ENCODE measurements around the gene GSAP.
"Not testable (repeated sequence)": the region's sequence is repeated elsewhere in the genome, so short reads cannot be mapped to it uniquely, and the experiment has no call there.

The GSAP gene

DNA sequence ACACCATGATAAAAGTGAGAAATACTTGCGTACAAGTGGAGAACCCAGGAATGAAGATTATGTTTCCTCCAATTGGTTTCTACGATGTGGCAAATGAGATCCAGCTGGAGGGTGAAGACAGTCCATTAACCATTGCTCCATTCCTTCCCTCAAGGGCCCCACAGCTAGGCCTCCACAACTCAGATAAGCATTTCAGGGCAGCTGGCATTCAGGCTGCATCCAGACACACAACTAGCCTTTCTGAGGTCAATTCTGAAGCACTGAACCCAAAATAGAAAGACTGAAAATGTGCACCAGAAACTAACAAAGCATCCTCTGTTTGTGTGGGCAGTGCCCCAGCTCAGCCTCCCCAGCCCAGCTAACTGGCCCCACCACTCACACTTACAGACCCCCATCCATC is 94.8 kb downstream of the GSAP start:
- peak; percentile 20 for DNase-seq

DNA sequence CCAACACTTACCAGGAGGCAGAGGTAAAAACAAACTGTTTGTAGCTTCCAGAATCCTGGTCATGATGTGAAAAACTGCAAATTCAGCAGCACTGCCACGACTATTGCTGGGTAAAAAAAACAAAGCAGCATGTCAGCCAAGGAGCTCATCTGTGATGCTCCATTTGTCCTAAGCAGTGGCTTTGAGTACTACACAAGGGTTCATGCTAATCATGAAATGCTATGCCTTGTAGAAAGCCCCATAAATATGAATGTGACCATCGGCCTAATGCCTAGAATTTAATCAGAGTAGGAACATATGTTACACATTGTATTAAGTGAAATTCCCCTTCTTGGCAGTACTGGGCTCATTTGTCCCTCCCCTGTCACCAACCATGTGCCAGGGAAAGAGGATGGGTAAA is 95.4 kb downstream of the GSAP start:
- peak; percentile 63 for DNase-seq

DNA sequence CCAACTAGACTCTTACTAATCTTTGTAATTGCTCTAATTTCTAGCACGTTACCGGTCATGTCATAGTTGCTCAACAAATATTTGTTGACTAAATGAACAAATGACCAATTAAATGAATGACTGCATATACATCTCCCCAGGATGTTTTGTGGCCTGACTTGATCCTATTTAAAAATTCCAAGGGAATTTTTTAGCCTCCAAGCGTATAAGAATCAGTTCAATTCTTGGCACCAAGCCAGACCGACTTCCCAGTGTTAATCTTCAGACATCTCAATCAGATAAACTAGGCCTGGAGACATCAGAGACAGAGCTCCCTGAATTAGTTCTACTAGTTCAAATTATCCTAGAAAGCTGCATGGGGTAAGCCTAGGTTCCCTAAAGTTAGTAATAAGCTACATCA is 96.0 kb downstream of the GSAP start:
- no peak for DNase-seq

DNA sequence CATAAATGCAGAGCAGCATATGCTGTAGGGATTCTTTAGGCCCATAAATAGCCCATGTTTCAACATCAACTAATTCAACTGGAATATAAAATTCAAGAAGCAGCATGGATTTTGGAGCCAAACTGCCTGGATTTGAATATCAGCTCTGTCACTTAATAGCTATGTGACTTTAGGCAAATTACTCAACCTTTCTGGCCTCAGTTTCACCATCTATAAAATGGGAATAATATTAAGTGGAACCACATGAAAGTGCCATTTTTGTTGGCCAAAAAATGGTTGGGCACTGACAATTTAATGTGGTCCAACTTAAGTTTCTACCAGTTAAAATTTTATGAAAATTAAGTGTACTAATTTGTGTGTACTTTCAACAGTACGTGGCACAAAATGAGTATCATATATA is 98.1 kb downstream of the GSAP start:
- DNase-seq, result no peak

DNA sequence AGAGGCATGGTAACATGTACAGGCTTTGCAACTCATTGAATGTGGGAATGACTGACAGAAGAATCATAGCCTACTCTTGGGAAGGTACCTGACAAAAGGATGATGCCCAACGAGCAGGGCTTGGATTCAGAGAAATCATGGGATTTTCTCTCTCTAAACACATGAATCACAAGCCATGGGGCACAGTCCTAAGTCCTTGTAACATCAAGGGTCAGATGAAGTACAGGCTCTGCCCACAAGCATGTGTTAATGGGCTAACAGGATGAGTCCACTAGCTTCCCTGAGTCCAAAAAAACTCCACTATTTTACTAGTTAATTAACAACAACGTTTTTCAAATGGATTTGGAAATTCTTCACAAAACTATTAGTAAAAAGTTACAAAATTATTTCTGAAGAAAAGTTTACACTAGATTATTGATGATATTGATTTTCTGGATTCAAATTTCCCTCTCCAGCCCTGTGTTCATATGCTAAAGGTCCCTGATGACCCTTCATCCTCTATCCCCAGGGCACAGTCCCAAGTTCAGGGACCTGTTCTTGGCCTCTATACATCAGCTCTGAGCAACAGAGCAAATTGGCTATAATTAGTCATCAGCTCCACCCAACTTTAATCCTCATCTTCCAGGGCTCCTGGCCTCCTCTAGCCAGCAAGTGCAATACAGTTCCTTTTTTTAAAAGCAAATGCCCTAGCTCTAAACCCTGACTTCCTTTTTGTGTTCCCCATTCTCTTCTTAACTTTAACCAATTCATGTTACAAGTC is 99.8 kb downstream of the GSAP start:
- DNase-seq, result no peak

DNA sequence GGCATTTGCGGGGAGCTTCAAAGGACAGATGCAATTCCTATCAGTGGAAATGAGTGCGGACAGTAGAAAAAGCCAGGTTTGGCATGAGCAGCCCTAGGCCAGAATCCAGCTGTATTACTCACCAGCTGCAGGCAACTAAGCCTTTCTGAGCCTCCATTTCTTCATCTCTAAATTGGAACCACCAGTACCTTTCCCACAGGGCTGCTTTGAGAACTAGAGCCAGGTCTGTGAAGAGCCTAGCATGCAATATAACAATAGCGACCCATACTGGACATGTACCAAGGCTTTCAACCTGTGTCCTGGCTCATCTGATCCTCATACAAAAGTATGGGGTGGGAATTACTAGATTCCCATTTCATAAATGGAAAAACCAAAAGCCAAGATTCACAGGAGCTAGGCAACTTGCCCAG is 101.0 kb downstream of the GSAP start:
- no peak for DNase-seq

DNA sequence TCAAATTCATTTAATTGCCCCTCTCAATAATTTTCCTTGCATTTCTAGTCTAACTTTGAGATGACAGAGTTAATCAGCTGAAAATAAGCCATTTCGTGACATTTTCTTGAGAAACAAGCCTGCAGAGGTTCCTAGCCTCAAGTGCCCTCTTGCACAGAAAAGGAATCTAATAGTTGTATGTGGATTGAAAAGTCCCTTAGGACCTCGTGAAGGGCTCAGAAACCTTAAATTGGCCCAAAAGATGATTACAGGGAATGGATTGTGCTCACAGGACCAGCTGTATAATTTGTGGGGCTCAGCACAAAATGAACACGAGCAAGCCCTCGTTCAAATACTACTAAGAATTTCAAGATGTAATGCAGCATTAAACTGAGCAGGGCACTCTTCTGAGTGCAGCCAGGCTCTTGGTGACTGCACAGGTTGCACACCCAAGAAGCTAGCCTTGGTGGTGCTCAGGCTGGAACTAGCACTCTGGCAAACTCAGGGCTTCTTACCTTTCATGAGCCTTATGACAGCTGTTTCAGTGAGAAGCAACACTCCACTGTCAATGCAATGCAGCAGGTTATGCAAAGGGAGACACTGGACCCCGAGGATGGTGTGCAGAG is 102.2 kb downstream of the GSAP start:
- DNase-seq, result no peak

DNA sequence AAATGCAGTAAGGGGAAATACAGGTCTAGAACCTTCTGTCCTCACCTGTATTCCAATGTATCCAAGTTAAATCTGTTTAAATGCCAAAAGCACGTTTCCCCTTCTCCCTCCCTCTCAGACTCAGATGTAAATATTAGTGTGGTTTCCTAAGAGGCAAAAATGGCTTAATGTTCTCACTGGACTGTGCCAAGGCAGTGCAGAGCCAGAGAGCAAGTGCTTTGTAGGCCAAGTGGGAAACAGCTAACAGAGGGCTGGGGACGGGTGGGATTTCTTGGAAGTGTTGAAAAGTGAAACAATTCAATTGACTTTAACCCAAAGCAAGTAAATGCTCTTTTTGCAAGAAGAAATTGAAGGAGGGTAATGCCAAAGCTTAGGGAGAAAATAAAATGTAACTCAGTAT is 103.1 kb downstream of the GSAP start:
- DNase-seq, result no peak

DNA sequence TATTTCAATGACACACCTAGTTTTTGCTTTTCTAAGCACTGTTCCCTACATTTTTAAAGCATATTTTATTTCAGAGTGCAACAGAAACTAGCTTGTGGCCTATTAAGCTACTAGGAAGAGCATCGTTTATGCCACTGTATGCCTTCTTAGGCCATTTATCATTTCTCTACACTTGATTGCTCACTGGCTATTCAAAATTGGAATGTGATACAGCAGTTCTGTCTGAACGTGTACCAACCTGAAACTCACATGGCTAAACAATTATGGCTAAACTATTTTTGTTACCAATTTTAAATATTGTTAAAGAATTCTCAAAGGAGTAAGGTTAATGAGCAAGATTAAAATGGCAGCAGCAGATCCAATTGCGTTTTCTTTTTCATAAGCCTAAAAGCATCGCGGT is 105.2 kb downstream of the GSAP start:
- DNase-seq, result peak; percentile 35

DNA sequence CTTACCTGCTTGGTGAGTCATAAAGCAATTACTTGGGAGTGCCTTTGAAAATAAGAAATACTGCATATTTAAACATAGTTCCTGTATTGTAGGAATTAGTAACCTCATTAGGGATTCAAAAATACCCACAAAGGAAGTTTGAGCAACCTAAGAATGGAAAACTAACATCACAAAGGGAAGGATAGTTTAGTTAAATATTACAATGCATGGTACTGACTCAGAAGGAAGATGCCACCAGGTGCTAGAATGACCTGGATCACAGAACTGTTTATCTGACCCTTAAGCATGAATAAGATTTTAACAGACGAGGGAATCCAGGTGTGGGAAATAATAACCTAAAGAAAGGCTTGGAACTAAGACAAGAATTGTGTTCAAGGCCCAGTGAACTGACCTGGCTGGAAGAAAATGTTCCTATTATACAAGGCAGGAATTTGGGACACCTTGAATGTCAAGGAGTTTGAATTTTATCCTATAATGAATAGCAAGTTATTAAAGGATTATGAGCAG is 106.4 kb downstream of the GSAP start:
- no peak for DNase-seq

DNA sequence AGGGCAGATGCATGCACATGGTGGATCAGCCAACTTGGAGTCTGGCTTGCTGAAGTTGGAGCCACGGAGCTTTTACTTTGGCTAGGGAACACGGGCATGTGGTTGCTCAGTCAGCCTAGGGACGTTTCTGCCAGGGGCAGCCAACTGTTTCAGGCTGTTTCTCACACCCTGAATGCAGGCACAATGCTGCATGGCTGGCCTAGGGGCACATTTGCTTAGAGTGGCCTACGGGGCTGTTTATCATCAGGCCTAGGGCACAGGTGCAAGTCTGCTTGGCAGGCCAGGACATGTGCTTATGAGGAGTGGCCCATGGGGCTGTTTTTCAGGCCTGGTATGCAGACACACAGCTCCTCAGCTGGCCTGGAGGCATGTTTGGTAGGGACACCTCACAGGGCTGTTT is 107.4 kb downstream of the GSAP start:
- no peak for DNase-seq

DNA sequence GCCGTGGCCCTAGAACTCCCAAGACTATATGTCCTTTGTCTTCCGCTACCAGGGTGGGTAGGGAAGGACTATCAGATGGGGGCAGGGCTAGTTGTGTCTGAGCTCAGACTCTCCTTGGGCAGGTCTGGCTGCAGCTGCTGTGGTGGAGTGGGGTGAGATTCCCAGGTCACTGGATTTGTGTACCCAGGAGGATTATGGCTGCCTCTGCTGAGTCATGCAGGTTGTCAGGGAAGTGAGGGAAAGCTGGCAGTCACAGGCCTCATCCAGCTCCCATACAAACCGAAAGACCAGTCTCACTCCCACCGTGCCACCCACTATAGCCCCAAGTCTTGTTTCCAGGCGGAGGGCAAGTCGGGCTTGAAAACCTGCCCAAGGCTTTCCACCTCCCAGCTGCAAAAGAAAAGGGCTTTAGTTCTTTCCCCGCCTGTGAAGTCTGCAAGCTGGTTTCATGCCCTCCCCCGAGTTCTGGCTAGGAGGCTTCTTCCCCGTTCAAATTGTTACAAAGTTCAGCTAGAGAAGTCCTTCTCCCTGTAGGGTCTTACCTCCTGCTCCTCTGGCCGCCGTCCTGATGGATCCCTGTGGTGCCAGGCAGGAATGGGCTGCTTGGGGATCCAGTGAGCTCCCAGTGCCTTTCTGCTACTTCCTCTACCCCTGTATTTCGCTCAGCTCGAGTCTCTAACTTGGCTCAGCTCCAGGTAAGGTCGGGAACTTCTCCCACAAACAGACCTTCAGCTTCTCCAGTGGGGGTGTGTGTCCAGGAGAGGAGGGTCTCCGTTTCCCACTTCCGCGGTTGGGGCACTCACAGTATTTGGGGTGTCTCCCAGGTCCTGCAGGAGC is 109.7 kb downstream of the GSAP start:
- DNase-seq, result no peak

DNA sequence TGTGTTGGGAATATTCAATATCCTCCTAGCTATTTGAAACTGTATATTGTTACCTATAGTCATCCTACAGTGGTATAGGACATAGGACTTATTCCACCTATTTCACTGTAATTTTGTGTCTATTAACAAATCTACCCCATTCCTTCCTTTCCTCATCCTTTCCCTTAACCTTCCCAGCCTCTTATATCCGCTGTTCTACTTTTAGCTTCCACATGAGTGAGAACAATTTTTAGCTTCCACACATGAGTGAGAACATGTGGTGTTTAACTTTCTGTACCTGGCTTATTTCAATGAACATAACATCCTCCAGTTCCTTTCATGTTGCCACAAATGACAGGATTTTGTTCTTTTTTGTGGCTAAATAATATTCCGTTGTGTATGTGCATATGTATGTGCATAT is 120.6 kb downstream of the GSAP start:
- no peak for DNase-seq

DNA sequence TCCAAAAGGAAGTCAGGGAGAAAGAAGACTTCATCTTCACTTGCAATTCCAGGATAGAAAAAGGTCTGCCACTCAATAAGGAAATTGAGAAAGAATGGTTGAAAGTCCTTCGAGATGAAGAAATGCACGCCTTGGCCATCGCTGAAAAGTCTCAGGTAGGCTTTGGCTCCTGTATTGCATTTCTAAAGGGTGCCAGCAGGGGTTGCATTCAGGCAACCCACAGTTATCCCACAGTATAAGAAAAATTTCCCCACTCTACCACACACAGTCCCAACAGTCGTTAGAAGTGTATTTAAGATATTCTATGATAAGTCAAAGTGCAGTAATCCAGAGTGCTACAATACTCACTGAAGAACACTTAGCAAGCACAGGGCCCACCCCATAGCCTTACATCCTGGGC is 123.1 kb downstream of the GSAP start:
- no peak for DNase-seq

DNA sequence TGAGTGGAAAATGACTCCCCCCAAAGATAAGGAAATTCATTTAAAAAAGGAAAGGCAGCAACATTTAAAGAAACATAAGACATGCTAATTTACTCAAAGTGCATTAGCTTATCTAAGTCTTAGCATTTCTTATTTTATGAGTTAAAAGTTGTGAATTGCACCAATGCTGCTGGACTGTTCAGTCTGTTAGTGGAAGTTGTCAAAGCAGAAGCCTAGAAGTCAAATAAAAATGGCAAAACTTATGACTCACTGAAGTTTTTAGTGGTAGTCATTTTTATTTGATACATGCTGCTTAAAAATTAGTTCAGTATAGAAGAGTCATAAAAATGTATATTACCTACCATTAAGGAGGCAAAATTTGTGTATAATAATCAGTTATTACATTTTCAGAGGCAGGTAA is 125.7 kb downstream of the GSAP start:
- DNase-seq, result no peak

DNA sequence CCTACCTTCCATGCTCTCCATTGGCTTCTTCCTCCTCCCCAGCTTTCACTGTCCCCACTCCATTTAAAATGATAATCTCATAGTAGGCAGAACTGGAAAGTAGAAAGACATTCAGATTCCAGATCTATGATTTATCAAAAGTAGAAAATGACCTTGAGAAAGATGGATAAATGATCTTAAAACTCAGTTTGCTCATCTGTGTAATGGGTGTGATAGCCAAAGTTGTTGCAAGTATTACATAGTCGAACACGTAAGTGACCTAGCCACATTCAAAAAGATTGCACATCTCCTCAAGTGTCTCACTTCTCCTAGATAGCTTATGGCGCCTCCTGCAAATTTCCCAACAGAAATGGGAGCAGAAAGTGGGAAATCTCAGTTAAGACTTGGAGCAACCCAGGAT is 126.8 kb downstream of the GSAP start:
- DNase-seq, result no peak

DNA sequence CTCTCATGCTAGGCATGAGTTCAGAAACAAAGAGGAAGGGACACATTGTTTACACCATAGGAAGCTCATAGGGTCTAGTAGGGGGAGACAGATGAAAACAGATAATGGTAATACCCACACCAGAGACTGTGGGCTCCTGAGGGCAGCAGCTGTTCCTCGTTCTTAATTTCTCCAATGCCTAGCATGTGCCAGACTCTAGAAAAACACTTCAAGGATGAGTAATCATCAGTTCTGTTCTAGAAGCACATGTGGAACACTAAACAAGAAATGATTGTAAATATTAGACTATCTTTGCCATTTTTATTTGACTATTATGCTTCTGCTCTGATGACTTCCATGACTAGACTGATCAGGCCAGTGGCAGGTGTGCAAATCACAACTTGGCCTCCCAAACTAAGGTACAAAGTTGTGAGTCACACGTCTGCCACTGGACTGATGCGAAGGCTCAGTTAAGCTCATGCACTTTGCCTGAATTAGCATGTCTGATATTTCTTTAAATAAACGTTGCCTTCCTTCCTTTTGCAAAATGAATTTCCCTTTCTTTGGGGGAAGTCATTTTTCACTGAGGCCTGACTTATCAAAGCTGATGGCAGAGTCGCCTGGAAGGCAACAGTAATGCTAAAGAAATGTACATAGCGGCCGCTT is 127.4 kb downstream of the GSAP start:
- DNase-seq, result no peak

DNA sequence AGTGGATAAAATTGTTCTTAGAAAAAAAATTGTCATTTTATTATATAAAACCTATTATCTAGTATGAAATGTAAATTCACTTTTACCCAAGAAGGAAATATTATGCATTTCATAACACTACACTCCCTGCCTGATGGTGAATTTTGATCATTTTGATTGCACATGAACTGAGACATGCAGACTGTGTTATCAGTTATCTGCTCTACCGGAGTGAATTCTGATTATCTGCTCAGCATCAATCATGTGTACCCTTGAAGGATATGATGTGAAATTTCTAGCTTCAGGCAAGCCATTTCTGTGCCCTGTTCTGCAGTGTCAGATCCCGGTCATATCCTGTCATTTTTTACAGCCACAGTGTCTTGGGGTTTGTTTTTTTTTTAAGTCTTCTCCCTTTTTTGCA is 131.5 kb downstream of the GSAP start:
- no peak for DNase-seq

DNA sequence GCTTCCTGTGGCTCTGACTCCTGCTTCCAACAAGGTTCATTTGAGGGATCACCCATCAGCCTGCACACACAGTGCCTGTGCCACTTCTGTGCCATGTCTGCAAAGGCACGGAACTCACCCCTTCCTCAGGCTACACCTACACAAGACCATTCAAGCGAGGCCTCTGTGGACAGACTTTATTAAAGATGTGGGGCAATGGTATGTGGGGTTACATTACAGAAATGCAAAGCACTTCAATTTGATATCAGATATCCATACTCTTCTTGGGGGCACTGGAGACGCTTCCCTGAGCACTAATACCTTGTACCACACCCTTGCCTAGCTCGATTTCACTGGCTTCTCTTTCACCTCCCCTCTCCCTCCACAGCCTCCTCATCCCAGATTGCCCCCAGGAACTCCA is 132.1 kb downstream of the GSAP start:
- no peak for DNase-seq

DNA sequence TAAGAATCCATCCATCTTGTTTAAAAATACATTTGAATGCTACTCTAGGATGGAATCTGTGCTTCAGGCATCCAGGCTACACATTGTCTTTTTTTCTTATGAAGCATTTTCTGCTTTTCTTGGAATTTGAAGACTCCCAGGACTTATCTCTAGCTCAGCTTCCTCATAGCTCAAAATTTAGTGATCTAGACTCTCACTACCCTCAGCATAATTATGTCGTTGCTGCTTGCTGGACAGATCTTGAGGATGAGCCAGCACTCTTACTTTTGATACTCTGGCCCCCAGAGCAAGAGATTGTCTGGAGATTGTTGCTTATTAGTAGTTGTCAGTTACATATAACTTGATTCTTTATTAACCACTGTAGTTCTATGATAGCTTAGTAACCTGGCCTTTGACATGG is 133.3 kb downstream of the GSAP start:
- DNase-seq, result no peak

DNA sequence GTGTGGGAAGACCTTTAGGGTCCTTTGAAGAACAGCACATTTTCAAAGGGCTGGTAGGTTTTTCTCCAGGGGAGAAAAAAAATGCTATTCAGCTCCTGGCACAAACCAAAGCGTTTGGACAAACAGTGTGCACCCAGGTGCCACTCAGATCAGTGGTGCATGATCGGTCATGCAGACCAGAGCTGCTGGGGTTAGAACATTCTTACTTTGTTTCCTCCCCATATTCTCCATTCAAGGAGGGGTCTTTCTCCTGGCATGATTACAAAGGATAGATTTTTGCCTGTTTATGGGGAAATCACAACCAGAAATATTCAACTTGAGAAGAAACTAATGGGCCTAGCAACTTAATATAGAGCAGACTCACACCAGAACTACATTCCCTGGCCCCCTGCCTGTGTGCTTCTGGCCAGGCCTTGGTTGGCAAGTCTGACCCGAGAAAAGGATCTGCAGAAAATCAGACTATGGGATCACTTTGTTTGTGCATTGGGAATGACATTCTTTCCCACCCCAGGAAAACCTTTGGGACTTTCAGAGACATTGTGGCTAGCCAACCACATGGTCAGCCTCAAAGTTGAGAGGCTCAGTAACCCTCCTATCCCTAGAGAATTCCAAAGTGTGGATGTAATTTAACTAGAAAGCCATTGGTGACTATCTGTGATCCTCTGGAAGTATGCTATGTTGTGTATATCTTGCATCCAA is 134.2 kb downstream of the GSAP start:
- DNase-seq, result no peak

DNA sequence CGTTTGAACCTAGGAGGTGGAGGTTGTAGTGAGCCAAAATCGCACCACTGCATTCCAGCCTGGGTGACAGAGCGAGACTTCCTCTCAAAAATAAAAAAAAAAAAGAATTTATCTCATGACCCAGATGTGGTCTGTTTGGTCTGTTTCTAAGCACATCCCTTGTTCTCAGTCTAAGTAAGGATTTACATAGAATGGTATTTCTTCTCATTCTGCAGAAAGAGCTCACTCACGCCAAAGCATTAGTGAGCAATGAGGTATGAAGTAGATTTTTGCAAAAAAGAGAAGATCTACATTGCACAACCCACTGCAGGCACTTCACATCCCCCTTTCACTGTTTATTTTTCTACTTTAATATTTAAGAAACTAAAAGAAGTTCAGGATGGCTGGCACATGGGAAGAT is 140.0 kb downstream of the GSAP start:
- DNase-seq, result no peak

DNA sequence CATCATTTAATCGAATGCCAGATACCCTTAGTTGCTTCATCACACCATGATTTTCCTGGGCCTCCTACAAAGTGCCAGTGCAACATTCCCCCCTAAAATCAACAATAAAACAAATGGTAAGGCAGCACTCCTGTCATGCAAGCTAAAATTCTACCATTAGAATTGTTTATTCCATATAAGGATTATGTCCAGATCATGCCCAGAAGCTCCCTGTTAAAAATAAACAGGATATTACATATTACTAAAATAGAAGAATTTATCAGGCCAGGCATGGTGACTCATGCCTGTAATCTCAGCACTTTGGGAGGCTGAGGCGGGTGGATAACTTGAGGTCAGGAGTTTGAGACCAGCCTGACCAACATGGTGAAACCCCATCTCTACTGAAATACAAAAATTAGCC is 140.5 kb downstream of the GSAP start:
- not testable (repeated sequence) for DNase-seq

Measured in DMS79 treated with DMSO at 0.1 percent for 48 hours (cell line).